ENCODE data around the gene P2RX6.

GRCh38 chr22:21055564-21055834 lies 40.5 kb downstream of the P2RX6 start:
- TF ChIP-seq CTCF (IDR thresholded peaks at IDR 0.05 in 4 of 5, conservative IDR thresholded peaks at IDR 0.05 in 1 of 5) (no peak), POLR2A (IDR thresholded peaks at IDR 0.05) (no peak)

Data from gastrocnemius medialis (tissue), 4 donors.